ENCODE results near the gene DAAM2.

GRCh38 chr6:39884696-39885095, 92.5 kb downstream of the DAAM2 start:
- TF ChIP-seq CTCF (IDR thresholded peaks at IDR 0.05) (no peak), POLR2AphosphoS5 (IDR thresholded peaks at IDR 0.05) (no peak), EP300 (IDR thresholded peaks at IDR 0.05; ENCODE audit: low read depth) (no peak)
